Measurements from ENCODE around the gene SLC7A11. TPM values are rescaled to one million over a fixed set of nuclear protein-coding genes. Genes with fewer than 3 reads are reported as not detected.

SLC7A11 gene
- total RNA-seq, 1 experiment from 2014 or later = 10.1 TPM

- Mint-ChIP-seq H3K27ac (no peak overlapping the region), H3K27me3 (ENCODE audit: low read depth) (no peaks in the 10 kb centered on the region), H3K9me3 (no peaks in the 10 kb centered on the region), H3K4me1 (peaks cover 8% of the 10 kb centered on the region), H3K36me3 (peaks cover 16% of the 10 kb centered on the region), H3K4me3 (no peak overlapping the region)
- CTCF ChIA-PET = no interaction called here
- ATAC-seq (no peak), DNase-seq (ENCODE audit: low spot score) (no peak)
- TF ChIP-seq, protein P1, sequence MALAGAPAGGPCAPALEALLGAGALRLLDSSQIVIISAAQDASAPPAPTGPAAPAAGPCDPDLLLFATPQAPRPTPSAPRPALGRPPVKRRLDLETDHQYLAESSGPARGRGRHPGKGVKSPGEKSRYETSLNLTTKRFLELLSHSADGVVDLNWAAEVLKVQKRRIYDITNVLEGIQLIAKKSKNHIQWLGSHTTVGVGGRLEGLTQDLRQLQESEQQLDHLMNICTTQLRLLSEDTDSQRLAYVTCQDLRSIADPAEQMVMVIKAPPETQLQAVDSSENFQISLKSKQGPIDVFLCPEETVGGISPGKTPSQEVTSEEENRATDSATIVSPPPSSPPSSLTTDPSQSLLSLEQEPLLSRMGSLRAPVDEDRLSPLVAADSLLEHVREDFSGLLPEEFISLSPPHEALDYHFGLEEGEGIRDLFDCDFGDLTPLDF (CRISPR knock-in tag; IDR thresholded peaks at IDR 0.05) = no peak
- TF ChIP-seq EMX1 (CRISPR knock-in tag; IDR thresholded peaks at IDR 0.05) (no peak), ZNF219 (CRISPR knock-in tag; IDR thresholded peaks at IDR 0.05; ENCODE audit: borderline replicate concordance) (no peak), ZNF416 (CRISPR knock-in tag; IDR thresholded peaks at IDR 0.05) (no peak), ATF2 (CRISPR knock-in tag; IDR thresholded peaks at IDR 0.05; ENCODE audit: borderline replicate concordance, low read depth) (no peak), ERG (CRISPR knock-in tag; IDR thresholded peaks at IDR 0.05) (no peak), STAT6 (CRISPR knock-in tag; conservative IDR thresholded peaks at IDR 0.05; ENCODE audit: low read depth) (no peak), GTF2I (CRISPR knock-in tag; conservative IDR thresholded peaks at IDR 0.05) (no peak), PREB (CRISPR knock-in tag; IDR thresholded peaks at IDR 0.05; ENCODE audit: borderline replicate concordance) (no peak), NR3C1 (CRISPR knock-in tag; conservative IDR thresholded peaks at IDR 0.05; ENCODE audit: low read depth) (no peak), ZNF317 (CRISPR knock-in tag; IDR thresholded peaks at IDR 0.05; ENCODE audit: borderline replicate concordance, low read depth) (no peak), FOXK1 (CRISPR knock-in tag; IDR thresholded peaks at IDR 0.05) (no peak), RORB (CRISPR knock-in tag; IDR thresholded peaks at IDR 0.05) (no peak)
- TF ChIP-seq, protein P2, sequence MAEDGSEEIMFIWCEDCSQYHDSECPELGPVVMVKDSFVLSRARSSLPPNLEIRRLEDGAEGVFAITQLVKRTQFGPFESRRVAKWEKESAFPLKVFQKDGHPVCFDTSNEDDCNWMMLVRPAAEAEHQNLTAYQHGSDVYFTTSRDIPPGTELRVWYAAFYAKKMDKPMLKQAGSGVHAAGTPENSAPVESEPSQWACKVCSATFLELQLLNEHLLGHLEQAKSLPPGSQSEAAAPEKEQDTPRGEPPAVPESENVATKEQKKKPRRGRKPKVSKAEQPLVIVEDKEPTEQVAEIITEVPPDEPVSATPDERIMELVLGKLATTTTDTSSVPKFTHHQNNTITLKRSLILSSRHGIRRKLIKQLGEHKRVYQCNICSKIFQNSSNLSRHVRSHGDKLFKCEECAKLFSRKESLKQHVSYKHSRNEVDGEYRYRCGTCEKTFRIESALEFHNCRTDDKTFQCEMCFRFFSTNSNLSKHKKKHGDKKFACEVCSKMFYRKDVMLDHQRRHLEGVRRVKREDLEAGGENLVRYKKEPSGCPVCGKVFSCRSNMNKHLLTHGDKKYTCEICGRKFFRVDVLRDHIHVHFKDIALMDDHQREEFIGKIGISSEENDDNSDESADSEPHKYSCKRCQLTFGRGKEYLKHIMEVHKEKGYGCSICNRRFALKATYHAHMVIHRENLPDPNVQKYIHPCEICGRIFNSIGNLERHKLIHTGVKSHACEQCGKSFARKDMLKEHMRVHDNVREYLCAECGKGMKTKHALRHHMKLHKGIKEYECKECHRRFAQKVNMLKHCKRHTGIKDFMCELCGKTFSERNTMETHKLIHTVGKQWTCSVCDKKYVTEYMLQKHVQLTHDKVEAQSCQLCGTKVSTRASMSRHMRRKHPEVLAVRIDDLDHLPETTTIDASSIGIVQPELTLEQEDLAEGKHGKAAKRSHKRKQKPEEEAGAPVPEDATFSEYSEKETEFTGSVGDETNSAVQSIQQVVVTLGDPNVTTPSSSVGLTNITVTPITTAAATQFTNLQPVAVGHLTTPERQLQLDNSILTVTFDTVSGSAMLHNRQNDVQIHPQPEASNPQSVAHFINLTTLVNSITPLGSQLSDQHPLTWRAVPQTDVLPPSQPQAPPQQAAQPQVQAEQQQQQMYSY (CRISPR knock-in tag; IDR thresholded peaks at IDR 0.05) = no peak
- TF ChIP-seq, protein P3, sequence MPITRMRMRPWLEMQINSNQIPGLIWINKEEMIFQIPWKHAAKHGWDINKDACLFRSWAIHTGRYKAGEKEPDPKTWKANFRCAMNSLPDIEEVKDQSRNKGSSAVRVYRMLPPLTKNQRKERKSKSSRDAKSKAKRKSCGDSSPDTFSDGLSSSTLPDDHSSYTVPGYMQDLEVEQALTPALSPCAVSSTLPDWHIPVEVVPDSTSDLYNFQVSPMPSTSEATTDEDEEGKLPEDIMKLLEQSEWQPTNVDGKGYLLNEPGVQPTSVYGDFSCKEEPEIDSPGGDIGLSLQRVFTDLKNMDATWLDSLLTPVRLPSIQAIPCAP (CRISPR knock-in tag; IDR thresholded peaks at IDR 0.05) = no peak
- TF ChIP-seq, protein P4, sequence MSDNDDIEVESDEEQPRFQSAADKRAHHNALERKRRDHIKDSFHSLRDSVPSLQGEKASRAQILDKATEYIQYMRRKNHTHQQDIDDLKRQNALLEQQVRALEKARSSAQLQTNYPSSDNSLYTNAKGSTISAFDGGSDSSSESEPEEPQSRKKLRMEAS (CRISPR knock-in tag; IDR thresholded peaks at IDR 0.05) = no peak
- TF ChIP-seq, protein P5, sequence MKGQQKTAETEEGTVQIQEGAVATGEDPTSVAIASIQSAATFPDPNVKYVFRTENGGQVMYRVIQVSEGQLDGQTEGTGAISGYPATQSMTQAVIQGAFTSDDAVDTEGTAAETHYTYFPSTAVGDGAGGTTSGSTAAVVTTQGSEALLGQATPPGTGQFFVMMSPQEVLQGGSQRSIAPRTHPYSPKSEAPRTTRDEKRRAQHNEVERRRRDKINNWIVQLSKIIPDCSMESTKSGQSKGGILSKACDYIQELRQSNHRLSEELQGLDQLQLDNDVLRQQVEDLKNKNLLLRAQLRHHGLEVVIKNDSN (CRISPR knock-in tag; IDR thresholded peaks at IDR 0.05) = no peak
- POLR2A ChIA-PET = no interaction called here
Measured at GRCh38 chr4:138234248-138234647, 7.9 kb downstream of the SLC7A11 start.

All from WTC11 (cell line).